Measurements from ENCODE around the gene TSPAN18.

GRCh38 chr11:44737245-44738085 is 10.7 kb downstream of the TSPAN18 start:
- TF ChIP-seq CTCF (IDR thresholded peaks at IDR 0.05) (no peak), POLR2AphosphoS5 (IDR thresholded peaks at IDR 0.05) (no peak), POLR2A (IDR thresholded peaks at IDR 0.05) (no peak)

Data from breast epithelium (tissue), 3 donors.